Smooth muscle cell (in vitro differentiated cells): ENCODE data around the gene SLC1A2. TPM values are rescaled to one million over a fixed set of nuclear protein-coding genes. Genes with fewer than 3 reads are reported as not detected.

ENCODE experiments used
- DNase-seq: peaks from one replicate; lab custom pipeline; 2025; ENCODE audit not compliant: unreplicated experiment; lab: John Stamatoyannopoulos, UW
- H2AFZ ChIP-seq: fragments of 200-600 bp; sonication (generic); 2 replicates; pipeline ENCODE4 v1.6.0; 2016; ENCODE audit warnings: antibody characterized with exemption, low read depth, mild to moderate bottlenecking
- H3F3A ChIP-seq: fragments of 200-600 bp; sonication (generic); 2 replicates; pipeline ENCODE4 v1.6.0; 2017; ENCODE audit warnings: antibody characterized with exemption, low read depth
- H3K27ac ChIP-seq: fragments of 200-600 bp; sonication (generic); 2 replicates; pipeline ENCODE4 v1.5.1; 2016; ENCODE audit warnings: low read depth, mild to moderate bottlenecking
- H3K27me3 ChIP-seq: fragments of 200-600 bp; sonication (generic); 2 replicates; pipeline ENCODE4 v1.6.1; 2016; ENCODE audit warnings: low read depth, mild to moderate bottlenecking
- H3K36me3 ChIP-seq: fragments of 200-600 bp; sonication (generic); 2 replicates; pipeline ENCODE4 v1.5.1; 2016; ENCODE audit warnings: low read depth
- H3K4me1 ChIP-seq: fragments of 200-600 bp; sonication (generic); 2 replicates; pipeline ENCODE4 v1.5.1; 2016; ENCODE audit warnings: low read depth
- H3K4me2 ChIP-seq: fragments of 200-600 bp; sonication (generic); 2 replicates; pipeline ENCODE4 v1.6.0; 2016; ENCODE audit warnings: mild to moderate bottlenecking
- H3K4me3 ChIP-seq: fragments of 200-600 bp; sonication (generic); 2 replicates; pipeline ENCODE4 v1.5.1; 2016; ENCODE audit warnings: mild to moderate bottlenecking
- H3K79me2 ChIP-seq: fragments of 200-600 bp; sonication (generic); 2 replicates; pipeline ENCODE4 v1.6.0; 2016; ENCODE audit warnings: low read depth, mild to moderate bottlenecking
- H3K9ac ChIP-seq: fragments of 200-600 bp; sonication (generic); 2 replicates; pipeline ENCODE4 v1.6.0; 2016; ENCODE audit warnings: low read depth
- H3K9me3 ChIP-seq: fragments of 200-600 bp; sonication (generic); replicated peaks from 2 replicates; pipeline ENCODE4 v1.5.1; 2016; ENCODE audit warnings: low read depth
- H4K20me1 ChIP-seq: fragments of 200-600 bp; sonication (generic); 2 replicates; pipeline ENCODE4 v1.6.0; 2016; ENCODE audit warnings: low read depth
- CTCF ChIP-seq: fragments of 200-600 bp; sonication (generic); IDR thresholded peaks from 2 replicates; pipeline ENCODE4 v1.5.1; 2017; ENCODE audit warnings: borderline replicate concordance, mild to moderate bottlenecking, antibody characterized with exemption; ENCODE audit not compliant: insufficient read depth, poor library complexity, severe bottlenecking
- WGBS: methylation state at CpG from one replicate; pipeline ENCODE4 v1.1.7; 2016; ENCODE audit warnings: low lambda C conversion rate; 5-methylcytosine and 5-hydroxymethylcytosine counted together
- polyA plus RNA-seq: library from polyadenylated mRNA; unstranded; fragments of >200 nt; fragmentation: Nextera tagmentation; extraction: Ambion mirVana; gene quantifications from 2 replicates; pipeline ENCODE4 v1.2.1, GENCODE V29; 2016
- total RNA-seq: library from RNA; depleted of rRNA; stranded (reverse); fragments of >200 nt; gene quantifications from 2 replicates; pipeline ENCODE4 v1.2.3, GENCODE V29; 2014

SLC1A2 gene
- total and polyA plus RNA-seq, 2 experiments from 2014 or later: 3.6 TPM; not detected in 1

- Histone ChIP-seq H3K27me3 (no peaks in the 10 kb centered on the region), H3K9ac (no peak overlapping the region), H3K4me2 (no peak overlapping the region), H3K27ac (no peak overlapping the region), H3F3A (no peaks in the 10 kb centered on the region), H3K4me1 (no peaks in the 10 kb centered on the region), H3K4me3 (no peak overlapping the region), H3K79me2 (no peaks in the 10 kb centered on the region), H3K9me3 (no peaks in the 10 kb centered on the region), H2AFZ (no peak overlapping the region), H3K36me3 (no peaks in the 10 kb centered on the region), H4K20me1 (no peaks in the 10 kb centered on the region)
- no peak for DNase-seq
- 89% methylated on average over 3 of the region's 3 CpGs for WGBS
- TF ChIP-seq CTCF: no peak
Observed at GRCh38 chr11:35330156-35330889, 89.0 kb downstream of the SLC1A2 start.

GRCh38 chr11:35327829-35328228 lies 91.5 kb downstream of the SLC1A2 start:
- Histone ChIP-seq H3K4me3 (no peak overlapping the region), H3K27ac (no peak overlapping the region), H3K27me3 (no peaks in the 10 kb centered on the region), H3K4me1 (no peaks in the 10 kb centered on the region), H3F3A (no peaks in the 10 kb centered on the region), H3K9ac (no peak overlapping the region), H3K4me2 (no peak overlapping the region), H3K9me3 (no peaks in the 10 kb centered on the region), H3K36me3 (no peaks in the 10 kb centered on the region), H4K20me1 (no peaks in the 10 kb centered on the region), H2AFZ (no peak overlapping the region), H3K79me2 (no peaks in the 10 kb centered on the region)
- no peak for TF ChIP-seq CTCF
- DNase-seq: no peak
- WGBS: 93% methylated on average over 1 of the region's 1 CpG

GRCh38 chr11:35326266-35326879 lies 93.0 kb downstream of the SLC1A2 start:
- Histone ChIP-seq H3K9me3 (no peaks in the 10 kb centered on the region), H3K79me2 (no peaks in the 10 kb centered on the region), H3K4me2 (no peak overlapping the region), H2AFZ (no peak overlapping the region), H3K9ac (no peak overlapping the region), H4K20me1 (no peaks in the 10 kb centered on the region), H3K4me1 (peaks cover 5% of the 10 kb centered on the region), H3K27me3 (no peaks in the 10 kb centered on the region), H3K27ac (no peak overlapping the region), H3K36me3 (no peaks in the 10 kb centered on the region), H3K4me3 (no peak overlapping the region), H3F3A (no peaks in the 10 kb centered on the region)
- no peak for DNase-seq
- 90% methylated on average over 3 of the region's 3 CpGs for WGBS
- TF ChIP-seq CTCF: no peak
